GM19023 (cell line): ENCODE measurements around the gene LRRC37A3.
A peak's percentile ranks its signal among the peaks of the same experiment; 100 is the strongest.
"Not testable (repeated sequence)": the region's sequence is repeated elsewhere in the genome, so short reads cannot be mapped to it uniquely, and the experiment has no call there.

Experiments used
- ATAC-seq: cut with Tn5 transposase; IDR thresholded peaks from one replicate; pipeline ENCODE4 v1.9.1; 2021; ENCODE audit warnings: mild to moderate bottlenecking, moderate library complexity; ENCODE audit not compliant: unreplicated experiment

LRRC37A3 gene

DNA sequence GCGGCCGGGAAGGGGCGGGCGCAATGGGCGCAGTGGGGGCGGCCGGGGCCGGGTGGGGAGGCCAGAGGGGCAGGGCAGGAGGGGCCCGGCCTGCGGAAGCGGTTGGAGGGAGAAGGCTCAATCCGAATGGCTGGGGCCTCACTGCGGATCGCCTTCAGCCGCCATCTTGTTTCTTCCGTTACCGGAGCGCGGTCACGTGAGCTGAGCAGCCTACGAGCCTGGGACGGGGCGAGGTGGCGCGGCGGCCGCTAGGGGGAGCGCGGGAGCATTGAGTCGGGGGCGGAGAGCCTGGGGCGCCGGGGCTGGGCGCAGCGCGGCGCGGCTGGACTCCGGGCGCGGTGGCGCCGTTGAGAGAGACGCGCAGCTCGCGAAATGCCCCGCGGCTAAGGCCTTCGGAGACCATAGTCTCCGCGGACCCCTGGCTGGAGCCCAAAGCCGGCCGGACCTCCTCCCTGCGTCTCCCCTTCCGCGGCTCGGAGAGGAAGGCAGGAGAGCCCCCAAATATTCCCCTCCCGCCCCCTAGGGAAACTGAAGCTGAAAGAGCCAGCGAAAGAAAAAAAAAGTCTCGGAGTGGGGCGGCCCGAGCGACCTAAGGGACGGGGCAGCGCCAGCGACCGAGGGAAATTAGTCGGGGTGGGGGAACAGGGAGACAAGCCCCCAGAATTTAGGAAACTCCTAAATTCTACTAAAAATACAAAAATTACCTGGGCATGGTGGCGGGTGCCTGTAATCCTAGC is at the start of gene LRRC37A3:
LRRC37A3 (minus strand) TSS at position 190 of the 737 bp plus-strand sequence. CDS start 22,221 bp downstream, outside the sequence.
- peak; percentile 96 for ATAC-seq

GRCh38 chr17:64965873-64966287 is 46.6 kb upstream of the LRRC37A3 start:
- peak; percentile 95 for ATAC-seq

- not testable (repeated sequence) for ATAC-seq
These were observed 46.1 kb upstream of the LRRC37A3 start for GRCh38 chr17:64965256-64965872.

DNA sequence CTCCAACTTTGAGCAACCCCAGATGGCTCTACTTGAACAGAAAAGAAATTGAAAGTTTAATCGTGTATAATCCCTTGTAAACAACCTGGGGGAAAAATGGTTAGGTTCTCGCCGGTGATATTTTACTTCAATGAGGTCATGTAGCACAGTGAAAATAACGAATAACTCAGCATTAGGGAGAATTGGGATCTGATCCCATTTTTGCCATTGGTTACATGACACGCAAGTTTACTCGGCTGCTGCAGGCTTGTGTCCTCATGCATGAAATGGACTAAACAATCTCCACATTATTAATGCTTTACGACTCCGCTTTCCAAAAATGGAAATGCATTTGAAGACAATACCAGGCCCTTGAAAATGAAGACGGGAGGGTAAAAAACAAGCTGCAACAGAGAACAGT is 45.5 kb upstream of the LRRC37A3 start:
- no peak for ATAC-seq

DNA sequence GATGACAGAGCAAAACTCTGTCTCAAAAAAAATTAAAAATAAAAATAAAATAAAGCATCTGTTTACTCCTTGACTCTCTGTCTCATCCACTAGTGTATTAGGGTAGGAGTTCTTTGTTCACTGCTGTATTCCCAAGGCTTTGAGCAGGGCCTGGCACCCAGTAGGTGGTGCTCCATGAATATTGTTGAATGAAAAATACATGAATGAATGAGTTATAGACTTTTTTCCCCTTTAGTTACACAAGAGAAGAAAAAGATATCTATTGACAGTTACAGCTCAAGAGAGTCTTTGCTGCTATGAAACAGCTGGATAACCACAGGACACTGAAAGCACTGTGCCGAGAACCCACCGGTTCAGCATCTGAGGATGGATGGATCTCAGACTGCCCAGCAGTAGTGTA is 44.5 kb upstream of the LRRC37A3 start:
- ATAC-seq = not testable (repeated sequence)

DNA sequence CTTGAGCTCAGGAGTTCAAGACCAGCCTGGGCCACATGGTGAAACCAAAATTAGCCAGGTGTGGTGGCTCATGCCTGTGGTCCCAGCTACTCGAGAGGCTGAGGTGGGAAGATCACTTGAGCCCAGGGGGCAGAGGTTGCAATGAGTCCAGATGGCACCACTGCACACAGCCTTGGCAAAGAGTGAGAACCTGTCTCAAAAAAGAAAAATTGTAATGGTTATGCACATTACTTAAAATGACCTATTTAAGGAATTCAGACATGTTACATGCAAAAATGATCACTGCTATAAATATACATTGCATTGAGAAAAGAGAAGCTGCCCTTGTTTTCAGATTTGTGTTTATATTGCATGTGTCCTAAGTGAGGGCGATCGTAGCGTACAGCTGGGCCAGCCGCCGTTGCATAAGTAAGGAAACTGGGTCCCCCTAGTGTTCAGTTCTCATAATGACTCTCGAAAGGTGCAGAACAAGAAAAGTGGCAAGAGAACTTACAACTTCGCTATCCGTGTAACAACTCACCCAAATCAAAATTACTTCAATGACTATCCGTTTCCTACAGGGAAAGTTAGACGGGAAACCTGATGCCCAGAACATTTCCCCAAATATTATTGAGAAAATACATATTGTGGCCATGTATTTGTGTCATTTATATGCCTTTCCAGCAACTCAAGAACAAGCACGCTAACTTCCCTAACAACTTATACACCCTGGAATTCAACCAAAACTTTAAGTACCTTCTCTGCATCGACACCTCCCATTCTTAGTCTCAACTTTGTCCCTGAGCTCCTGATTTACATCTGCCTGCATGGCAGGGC is 42.5 kb upstream of the LRRC37A3 start:
- ATAC-seq = peak; percentile 35

GRCh38 chr17:64951877-64952276 is 32.6 kb upstream of the LRRC37A3 start:
- no peak for ATAC-seq

- ATAC-seq = no peak
These were observed 31.6 kb upstream of the LRRC37A3 start for GRCh38 chr17:64950871-64951270.

DNA sequence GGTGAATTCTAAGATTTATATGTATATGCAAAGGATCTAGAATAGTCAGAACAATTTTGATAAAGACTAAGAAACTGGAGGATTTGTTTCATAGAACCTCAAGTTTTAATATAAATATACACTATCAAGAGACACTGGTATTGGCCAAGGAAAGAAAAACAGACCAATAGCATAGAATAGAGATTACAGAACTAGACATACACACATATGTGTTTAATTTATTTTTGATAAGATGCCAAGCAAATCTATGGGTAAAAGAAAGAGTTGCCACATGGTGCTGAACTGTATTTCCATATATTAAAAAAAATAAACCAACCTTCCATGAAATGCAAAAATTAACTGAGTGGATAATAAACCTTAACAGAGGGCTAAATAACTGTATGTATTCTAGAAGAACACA is 27.9 kb upstream of the LRRC37A3 start:
- ATAC-seq = no peak

DNA sequence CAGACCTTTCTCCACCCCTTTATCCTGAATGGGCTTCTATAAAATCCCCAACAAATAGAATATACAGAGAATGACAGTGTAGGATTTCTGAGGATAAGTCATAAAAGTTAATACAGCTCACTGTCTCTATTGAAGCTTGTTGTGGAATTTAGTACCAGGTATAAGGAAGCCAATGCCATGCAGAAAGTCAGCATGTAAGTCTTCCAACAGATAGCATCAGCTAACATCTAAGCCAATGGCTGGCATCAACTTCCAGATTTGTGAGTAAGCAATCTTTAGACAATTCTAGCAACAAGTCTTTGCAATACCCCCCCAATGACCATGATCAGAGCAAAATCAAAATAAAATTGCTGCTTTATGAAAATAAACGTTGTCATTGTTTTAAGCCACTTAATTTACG is 22.5 kb upstream of the LRRC37A3 start:
- no peak for ATAC-seq

GRCh38 chr17:64941045-64941444 is 21.8 kb upstream of the LRRC37A3 start:
- ATAC-seq = no peak

GRCh38 chr17:64940055-64940454 is 20.8 kb upstream of the LRRC37A3 start:
- no peak for ATAC-seq

DNA sequence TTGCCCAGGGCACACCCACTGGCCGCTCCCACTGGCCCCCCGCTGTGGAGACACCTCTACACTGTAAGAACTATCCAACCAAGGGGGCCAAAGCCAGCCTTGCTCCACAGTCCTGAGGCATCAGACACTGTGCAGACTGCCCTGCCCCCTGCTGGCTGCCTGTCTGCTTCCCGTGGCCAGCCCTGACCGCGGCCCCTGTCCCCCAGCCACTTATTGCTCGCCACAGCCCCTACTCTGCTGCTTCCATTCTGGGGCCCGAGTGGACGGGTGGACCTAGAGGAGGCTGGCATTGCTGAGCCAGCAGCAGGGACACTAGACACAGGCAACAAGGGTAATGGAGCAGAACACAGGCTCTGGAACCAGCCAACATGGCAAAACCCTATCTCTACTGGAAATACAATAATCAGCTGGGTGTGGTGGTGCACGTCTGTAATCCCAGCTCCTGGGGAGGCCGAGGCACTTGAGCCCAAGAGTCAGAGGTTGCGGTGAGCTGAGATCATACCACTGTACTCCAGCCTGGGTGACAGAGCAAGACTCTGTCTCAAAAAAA is 19.7 kb upstream of the LRRC37A3 start:
- no peak for ATAC-seq

GRCh38 chr17:64938290-64938689 is 19.0 kb upstream of the LRRC37A3 start:
- no peak for ATAC-seq

- ATAC-seq = no peak
These were observed 16.8 kb upstream of the LRRC37A3 start for GRCh38 chr17:64936117-64936516.

- not testable (repeated sequence) for ATAC-seq
These were observed 15.1 kb upstream of the LRRC37A3 start for GRCh38 chr17:64934284-64934778.

DNA sequence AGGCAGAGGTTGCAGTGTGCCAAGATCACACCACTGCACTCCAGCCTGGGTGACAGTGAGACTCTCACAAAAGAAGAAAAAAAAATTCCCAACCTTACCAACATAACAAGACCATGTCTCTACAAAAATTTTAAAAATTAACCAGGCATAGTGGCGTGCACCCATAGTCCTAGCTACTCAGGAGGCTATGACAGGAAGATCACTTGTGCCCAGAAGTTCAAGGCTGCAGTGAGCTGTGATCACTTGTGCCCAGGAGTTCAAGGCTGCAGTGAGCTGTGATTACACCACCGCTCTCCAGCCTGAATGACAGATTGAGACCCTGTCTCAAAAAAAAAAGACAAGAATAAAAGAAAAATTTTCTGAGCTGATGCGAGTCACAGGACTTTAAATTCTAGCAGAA is 13.6 kb upstream of the LRRC37A3 start:
- ATAC-seq = not testable (repeated sequence)

DNA sequence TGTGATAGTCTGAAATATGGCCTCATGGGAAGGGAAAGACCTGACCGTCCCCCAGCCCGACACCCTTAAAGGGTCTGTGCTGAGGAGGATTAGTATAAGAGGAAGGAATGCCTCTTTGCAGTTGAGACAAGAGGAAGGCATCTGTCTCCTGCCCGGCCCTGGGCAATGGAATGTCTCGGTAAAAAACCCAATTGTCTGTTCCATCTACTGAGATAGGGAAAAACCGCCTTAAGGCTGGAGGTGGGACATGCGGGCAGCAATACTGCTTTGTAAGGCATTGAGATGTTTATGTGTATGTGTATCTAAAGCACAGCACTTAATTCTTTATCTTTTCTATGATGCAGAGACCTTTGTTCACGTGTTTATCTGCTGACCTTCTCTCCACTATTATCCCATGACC is 11.1 kb upstream of the LRRC37A3 start:
- not testable (repeated sequence) for ATAC-seq

GRCh38 chr17:64929419-64930209 is 10.3 kb upstream of the LRRC37A3 start:
- ATAC-seq = not testable (repeated sequence)

DNA sequence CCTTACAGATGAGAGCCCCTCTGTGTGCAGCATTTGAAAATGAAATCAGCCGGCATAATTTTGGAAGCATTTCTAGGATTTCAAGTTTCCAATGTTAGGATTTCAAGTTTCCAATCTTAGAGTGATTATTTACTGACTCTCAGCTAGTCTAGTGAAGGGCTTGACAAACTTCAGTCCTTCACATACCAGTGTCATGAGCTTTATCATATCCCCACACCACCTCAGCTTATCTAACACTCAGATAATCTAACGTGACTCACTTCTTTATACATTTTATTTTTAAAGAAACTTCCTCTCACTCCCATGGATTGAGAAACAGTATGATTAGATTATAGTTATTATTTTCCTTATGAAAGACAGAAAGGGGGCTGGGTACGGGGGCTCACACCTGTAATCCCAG is 9.4 kb upstream of the LRRC37A3 start:
- ATAC-seq = not testable (repeated sequence)
